ENCODE results near the gene IRS4.

- TF ChIP-seq CTCF (tag by site-specific recombination; IDR thresholded peaks at IDR 0.05) = no peak
- TF ChIP-seq YY1 (tag by site-specific recombination; IDR thresholded peaks at IDR 0.05) = no peak
- TF ChIP-seq ZNF792 (tag by site-specific recombination; IDR thresholded peaks at IDR 0.05) = no peak
- no peak for TF ChIP-seq GLI2 (tag by site-specific recombination; IDR thresholded peaks at IDR 0.05; ENCODE audit: borderline replicate concordance, low read depth)
- no peak for TF ChIP-seq YY2 (tag by site-specific recombination; IDR thresholded peaks at IDR 0.05)
- TF ChIP-seq ZBTB6 (tag by site-specific recombination; IDR thresholded peaks at IDR 0.05) = no peak
- no peak for TF ChIP-seq ZNF510 (tag by site-specific recombination; IDR thresholded peaks at IDR 0.05; ENCODE audit: insufficient replicate concordance)
- no peak for TF ChIP-seq ZNF561 (tag by site-specific recombination; IDR thresholded peaks at IDR 0.05; ENCODE audit: borderline replicate concordance)
- no peak for TF ChIP-seq ZNF670 (tag by site-specific recombination; IDR thresholded peaks at IDR 0.05; ENCODE audit: low read depth)
- no peak for TF ChIP-seq ZSCAN30 (tag by site-specific recombination; IDR thresholded peaks at IDR 0.05)
- no peak for TF ChIP-seq PBX3 (CRISPR knock-in tag; IDR thresholded peaks at IDR 0.05)
- TF ChIP-seq REST (tag by site-specific recombination; IDR thresholded peaks at IDR 0.05) = no peak
- TF ChIP-seq ZNF558 (tag by site-specific recombination; IDR thresholded peaks at IDR 0.05) = no peak
Measured at GRCh38 chrX:108704839-108705238, 31.5 kb downstream of the IRS4 start.
